Measurements from ENCODE around the gene ZNF628.

ZNF628 gene

GRCh38 chr19:55476100-55476775 is at the start of gene ZNF628:
Gene ZNF628, plus strand, starts transcription at chr19:55476617. Its CDS starts 3,294 bp downstream, at chr19:55479911.
- peak within 1 kb of the TSS; percentile 92 for H3K4me3 Mint-ChIP-seq
- no peaks in the 10 kb centered on the region for H3K9me3 Mint-ChIP-seq
- H3K27me3 Mint-ChIP-seq, result no peaks in the 10 kb centered on the region
- peak; percentile 99 for DNase-seq
- H3K27ac Mint-ChIP-seq, result peak within 1 kb of the TSS; percentile 95
- peaks cover 34% of the 10 kb centered on the region for H3K4me1 Mint-ChIP-seq (ENCODE audit: low read depth)
- H3K36me3 Mint-ChIP-seq (ENCODE audit: low read depth), result peaks cover 10% of the 10 kb centered on the region

- Mint-ChIP-seq H3K4me1 (ENCODE audit: low read depth) (no peaks in the 10 kb centered on the region), H3K27me3 (peaks cover 41% of the 10 kb centered on the region), H3K9me3 (no peaks in the 10 kb centered on the region), H3K27ac (no peak overlapping the region), H3K36me3 (ENCODE audit: low read depth) (no peaks in the 10 kb centered on the region), H3K4me3 (no peak overlapping the region)
- no peak for DNase-seq
Observed at GRCh38 chr19:55431183-55431582, 45.2 kb upstream of the ZNF628 start.

- DNase-seq, result no peak
- Mint-ChIP-seq H3K4me1 (ENCODE audit: low read depth) (no peaks in the 10 kb centered on the region), H3K27ac (no peak overlapping the region), H3K9me3 (no peaks in the 10 kb centered on the region), H3K27me3 (peaks cover 53% of the 10 kb centered on the region), H3K4me3 (no peak overlapping the region), H3K36me3 (ENCODE audit: low read depth) (no peaks in the 10 kb centered on the region)
Observed at GRCh38 chr19:55432241-55432959, 44.0 kb upstream of the ZNF628 start.

DNA sequence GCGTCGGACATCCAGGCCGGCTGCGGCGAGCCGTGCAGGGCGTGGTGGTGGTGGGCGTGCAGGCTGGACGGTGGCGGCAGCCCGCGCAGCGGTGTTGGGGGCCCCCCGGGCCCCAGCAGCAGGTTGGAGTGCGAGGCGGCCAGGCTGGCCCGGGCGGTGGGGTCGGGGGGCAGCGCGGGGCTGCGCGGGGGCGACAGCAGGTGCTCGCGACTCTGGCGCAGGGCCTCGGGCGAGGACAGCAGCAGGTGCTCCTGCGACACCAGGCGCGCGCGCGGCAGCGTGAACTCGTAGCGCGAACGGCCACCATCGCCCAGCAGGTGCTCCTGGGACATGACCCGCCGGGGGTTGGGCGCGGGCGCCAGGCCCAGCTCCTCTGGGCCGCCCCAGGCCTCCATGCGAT is 43.1 kb upstream of the ZNF628 start:
- no peaks in the 10 kb centered on the region for H3K36me3 Mint-ChIP-seq (ENCODE audit: low read depth)
- no peaks in the 10 kb centered on the region for H3K4me1 Mint-ChIP-seq (ENCODE audit: low read depth)
- H3K9me3 Mint-ChIP-seq, result no peaks in the 10 kb centered on the region
- no peak overlapping the region for H3K27ac Mint-ChIP-seq
- no peak for DNase-seq
- no peak overlapping the region for H3K4me3 Mint-ChIP-seq
- H3K27me3 Mint-ChIP-seq, result peaks cover 58% of the 10 kb centered on the region

- Mint-ChIP-seq H3K4me1 (ENCODE audit: low read depth) (no peaks in the 10 kb centered on the region), H3K27me3 (peaks cover 63% of the 10 kb centered on the region), H3K9me3 (no peaks in the 10 kb centered on the region), H3K27ac (no peak overlapping the region), H3K4me3 (no peak overlapping the region), H3K36me3 (ENCODE audit: low read depth) (no peaks in the 10 kb centered on the region)
- no peak for DNase-seq
Observed at GRCh38 chr19:55434356-55434919, 42.0 kb upstream of the ZNF628 start.

DNA sequence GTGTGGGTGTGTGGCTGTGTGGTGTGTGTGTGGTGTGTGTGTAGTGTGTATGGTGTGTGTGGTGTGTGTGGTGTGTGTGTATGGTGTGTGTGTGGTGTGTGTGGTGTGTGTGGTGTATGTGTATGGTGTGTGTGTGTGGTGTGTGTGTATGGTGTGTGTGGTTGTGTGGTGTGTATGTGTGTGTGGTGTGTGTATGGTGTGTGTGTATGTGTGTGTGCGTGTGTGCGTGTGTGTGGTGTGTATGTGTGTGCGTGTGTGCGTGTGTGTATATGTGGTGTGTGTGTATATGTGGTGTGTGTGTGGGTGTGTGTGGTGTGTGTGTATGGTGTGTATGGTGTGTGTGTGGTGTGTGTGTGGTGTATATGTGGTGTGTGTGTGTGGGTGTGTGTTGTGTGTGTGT is 41.4 kb upstream of the ZNF628 start:
- no peaks in the 10 kb centered on the region for H3K36me3 Mint-ChIP-seq (ENCODE audit: low read depth)
- H3K27me3 Mint-ChIP-seq, result peaks cover 65% of the 10 kb centered on the region
- DNase-seq, result no peak
- no peak overlapping the region for H3K4me3 Mint-ChIP-seq
- no peak overlapping the region for H3K27ac Mint-ChIP-seq
- no peaks in the 10 kb centered on the region for H3K4me1 Mint-ChIP-seq (ENCODE audit: low read depth)
- H3K9me3 Mint-ChIP-seq, result no peaks in the 10 kb centered on the region

DNA sequence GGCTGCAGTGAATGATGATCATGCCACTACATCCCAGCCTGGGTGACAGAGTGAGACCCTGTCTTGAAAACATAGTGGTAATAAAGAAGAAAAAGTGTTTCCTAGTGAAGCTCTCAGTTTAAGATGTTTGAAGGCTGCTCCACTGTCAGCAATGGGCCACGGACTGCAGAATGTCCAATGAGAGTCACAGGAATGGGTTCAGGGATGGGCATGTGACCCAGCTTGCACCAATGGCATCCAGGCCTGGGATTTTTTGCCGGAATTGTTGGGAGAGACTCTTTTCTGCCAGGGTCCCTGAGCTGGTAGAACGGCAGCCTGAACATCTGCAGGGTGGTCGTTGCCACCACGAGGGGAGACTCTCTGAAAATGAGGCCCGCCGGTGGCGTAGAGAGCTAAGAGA is 39.6 kb upstream of the ZNF628 start:
- peaks cover 64% of the 10 kb centered on the region for H3K27me3 Mint-ChIP-seq

DNA sequence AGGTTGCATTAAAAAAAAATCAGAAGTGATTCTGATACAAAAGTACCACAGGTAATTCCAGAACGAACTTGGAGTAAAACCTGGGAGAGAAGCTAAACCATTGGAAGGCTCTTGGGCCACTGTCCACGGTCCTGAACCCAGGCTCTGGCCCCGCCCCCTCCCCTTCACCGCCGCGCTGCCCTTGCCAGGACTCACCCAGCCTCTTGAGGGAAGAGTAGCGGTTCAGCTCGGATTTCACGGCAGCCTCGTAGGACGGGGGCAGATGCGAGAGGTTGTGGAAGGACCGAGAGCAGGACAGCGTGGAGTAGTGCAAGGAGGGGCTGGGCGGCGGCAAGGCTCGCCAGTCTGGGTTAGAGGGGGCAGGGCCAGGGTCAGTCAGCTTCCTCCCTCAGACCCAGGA is 39.0 kb upstream of the ZNF628 start:
- peaks cover 62% of the 10 kb centered on the region for H3K27me3 Mint-ChIP-seq
- no peaks in the 10 kb centered on the region for H3K9me3 Mint-ChIP-seq
- no peak overlapping the region for H3K27ac Mint-ChIP-seq
- no peak for DNase-seq
- no peaks in the 10 kb centered on the region for H3K36me3 Mint-ChIP-seq (ENCODE audit: low read depth)
- H3K4me1 Mint-ChIP-seq (ENCODE audit: low read depth), result peaks cover 14% of the 10 kb centered on the region
- no peak overlapping the region for H3K4me3 Mint-ChIP-seq

More for the DNA sequence above, 39.6 kb upstream of the ZNF628 start:
- H3K9me3 Mint-ChIP-seq, result no peaks in the 10 kb centered on the region
- H3K36me3 Mint-ChIP-seq (ENCODE audit: low read depth), result no peaks in the 10 kb centered on the region
- no peak for DNase-seq
- H3K4me1 Mint-ChIP-seq (ENCODE audit: low read depth), result peaks cover 12% of the 10 kb centered on the region
- H3K4me3 Mint-ChIP-seq, result no peak overlapping the region
- H3K27ac Mint-ChIP-seq, result no peak overlapping the region

DNA sequence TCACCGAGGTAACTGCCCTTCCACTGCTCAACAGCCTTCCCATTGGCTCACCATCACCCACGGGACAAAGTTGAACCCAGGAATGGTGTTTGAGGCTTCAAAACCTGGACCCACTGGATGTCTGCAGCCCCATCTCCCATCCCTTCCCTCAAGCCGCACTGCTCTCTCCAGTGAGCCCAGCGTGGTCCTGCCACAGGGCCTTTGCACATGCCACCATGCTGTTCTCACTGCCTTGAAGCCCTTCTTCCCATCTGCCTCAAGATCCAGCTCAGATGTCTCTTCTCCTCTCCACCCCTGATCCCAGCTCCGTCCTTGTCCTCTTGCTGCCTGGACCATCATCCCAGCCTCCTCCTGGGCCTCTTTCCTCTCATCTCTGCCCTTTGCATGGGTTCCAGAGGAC is 37.4 kb upstream of the ZNF628 start:
- DNase-seq, result no peak
- Mint-ChIP-seq H3K27me3 (peaks cover 71% of the 10 kb centered on the region), H3K4me3 (no peak overlapping the region), H3K27ac (no peak overlapping the region), H3K36me3 (ENCODE audit: low read depth) (no peaks in the 10 kb centered on the region), H3K4me1 (ENCODE audit: low read depth) (peaks cover 14% of the 10 kb centered on the region), H3K9me3 (no peaks in the 10 kb centered on the region)

GRCh38 chr19:55440411-55441105 is 35.9 kb upstream of the ZNF628 start:
- H3K27ac Mint-ChIP-seq, result no peak overlapping the region
- DNase-seq, result peak; percentile 46
- peaks cover 86% of the 10 kb centered on the region for H3K27me3 Mint-ChIP-seq
- H3K4me3 Mint-ChIP-seq, result no peak overlapping the region
- no peaks in the 10 kb centered on the region for H3K9me3 Mint-ChIP-seq
- H3K36me3 Mint-ChIP-seq (ENCODE audit: low read depth), result no peaks in the 10 kb centered on the region
- H3K4me1 Mint-ChIP-seq (ENCODE audit: low read depth), result peaks cover 14% of the 10 kb centered on the region

DNA sequence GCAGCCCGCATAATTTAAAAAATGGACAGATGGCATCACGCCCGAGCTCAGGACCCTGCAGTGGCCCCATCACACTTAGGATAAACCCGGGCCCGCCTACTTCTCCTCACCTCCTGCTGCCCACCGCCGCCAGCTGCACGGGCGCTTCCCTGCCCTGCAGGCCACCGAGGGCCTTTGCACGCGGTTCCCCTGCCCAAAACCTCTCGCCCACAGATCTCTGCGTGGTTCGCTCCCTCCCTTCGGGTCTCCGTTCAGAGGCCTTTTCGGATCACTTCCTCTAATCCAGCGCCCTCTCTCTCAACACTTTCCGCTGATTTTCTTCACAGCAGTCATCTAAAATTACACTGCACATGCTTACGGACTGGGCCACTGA is 35.1 kb upstream of the ZNF628 start:
- no peak for DNase-seq
- Mint-ChIP-seq H3K9me3 (no peaks in the 10 kb centered on the region), H3K36me3 (ENCODE audit: low read depth) (no peaks in the 10 kb centered on the region), H3K4me3 (no peak overlapping the region), H3K4me1 (ENCODE audit: low read depth) (peaks cover 14% of the 10 kb centered on the region), H3K27me3 (peaks cover 90% of the 10 kb centered on the region), H3K27ac (no peak overlapping the region)

GRCh38 chr19:55441692-55442321 is 34.6 kb upstream of the ZNF628 start:
- H3K36me3 Mint-ChIP-seq (ENCODE audit: low read depth), result no peaks in the 10 kb centered on the region
- peaks cover 14% of the 10 kb centered on the region for H3K4me1 Mint-ChIP-seq (ENCODE audit: low read depth)
- peak overlapping the region; percentile 4 for H3K4me3 Mint-ChIP-seq
- DNase-seq, result peak; percentile 43
- H3K27ac Mint-ChIP-seq, result no peak overlapping the region
- no peaks in the 10 kb centered on the region for H3K9me3 Mint-ChIP-seq
- H3K27me3 Mint-ChIP-seq, result peaks cover 87% of the 10 kb centered on the region

DNA sequence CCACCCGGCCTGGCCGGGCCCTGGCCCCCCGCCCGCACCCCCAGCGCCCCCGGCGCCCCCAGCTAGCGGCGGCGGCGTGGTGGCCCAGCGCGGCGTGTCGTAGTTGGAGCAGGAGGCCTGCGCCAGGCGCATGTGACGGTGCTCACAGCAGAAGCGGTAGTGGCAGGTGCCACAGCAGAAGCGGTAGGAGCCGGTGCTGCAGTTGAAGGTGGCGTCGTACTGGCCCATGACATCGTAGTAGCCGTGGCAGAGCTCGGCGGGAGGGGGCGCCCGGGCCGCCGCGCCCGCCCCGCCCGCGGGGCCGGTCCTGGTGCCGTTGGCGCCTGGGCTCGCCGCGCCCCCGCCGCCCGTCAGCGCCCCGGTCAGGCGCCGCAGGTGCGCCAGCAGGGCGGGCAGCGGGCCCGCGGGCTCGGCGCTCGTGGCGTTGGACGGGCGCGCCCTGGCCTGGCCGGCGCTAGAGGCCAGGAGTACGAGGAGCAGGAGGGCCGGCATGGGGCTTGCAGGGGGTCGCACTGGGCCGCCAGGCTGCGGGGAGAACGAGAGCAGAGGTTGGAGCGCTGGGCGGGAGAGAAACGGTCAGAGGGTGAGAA is 34.0 kb upstream of the ZNF628 start:
- peaks cover 14% of the 10 kb centered on the region for H3K4me1 Mint-ChIP-seq (ENCODE audit: low read depth)
- H3K27me3 Mint-ChIP-seq, result peaks cover 80% of the 10 kb centered on the region
- H3K9me3 Mint-ChIP-seq, result no peaks in the 10 kb centered on the region
- H3K36me3 Mint-ChIP-seq (ENCODE audit: low read depth), result no peaks in the 10 kb centered on the region
- H3K4me3 Mint-ChIP-seq, result no peak overlapping the region
- H3K27ac Mint-ChIP-seq, result no peak overlapping the region
- no peak for DNase-seq
